ENCODE data around the gene GATD1.

The GATD1 gene

DNA sequence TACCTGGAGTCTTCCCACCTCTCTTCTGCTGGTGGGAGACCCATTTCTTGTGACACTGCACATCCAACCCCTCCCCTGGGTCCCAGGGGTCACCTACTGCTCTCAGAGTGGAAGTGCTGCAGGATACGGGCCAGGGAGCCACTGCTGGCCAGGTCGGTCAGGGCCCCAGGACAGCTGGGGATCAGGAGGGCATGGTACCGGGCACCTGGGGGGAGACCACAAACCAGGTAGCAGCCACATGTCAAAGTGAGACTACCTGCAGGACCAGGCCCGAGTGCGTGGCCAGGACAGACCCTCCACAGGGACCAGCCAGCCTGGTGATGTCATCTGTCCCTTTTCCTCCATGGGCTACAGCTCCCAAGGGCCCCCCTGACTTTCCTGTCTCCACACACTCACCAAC, 3.9 kb downstream of the GATD1 start:
- TF ChIP-seq POLR2AphosphoS5 (IDR thresholded peaks at IDR 0.05; ENCODE audit: low read depth, low read length) (no peak), TAF1 (IDR thresholded peaks at IDR 0.05; ENCODE audit: borderline replicate concordance, low read depth, low read length) (no peak), POLR2A (IDR thresholded peaks at IDR 0.05; ENCODE audit: low read depth, low read length) (no peak)
- no peak for DNase-seq (ENCODE audit: insufficient read length)
- no peak for FAIRE-seq

DNA sequence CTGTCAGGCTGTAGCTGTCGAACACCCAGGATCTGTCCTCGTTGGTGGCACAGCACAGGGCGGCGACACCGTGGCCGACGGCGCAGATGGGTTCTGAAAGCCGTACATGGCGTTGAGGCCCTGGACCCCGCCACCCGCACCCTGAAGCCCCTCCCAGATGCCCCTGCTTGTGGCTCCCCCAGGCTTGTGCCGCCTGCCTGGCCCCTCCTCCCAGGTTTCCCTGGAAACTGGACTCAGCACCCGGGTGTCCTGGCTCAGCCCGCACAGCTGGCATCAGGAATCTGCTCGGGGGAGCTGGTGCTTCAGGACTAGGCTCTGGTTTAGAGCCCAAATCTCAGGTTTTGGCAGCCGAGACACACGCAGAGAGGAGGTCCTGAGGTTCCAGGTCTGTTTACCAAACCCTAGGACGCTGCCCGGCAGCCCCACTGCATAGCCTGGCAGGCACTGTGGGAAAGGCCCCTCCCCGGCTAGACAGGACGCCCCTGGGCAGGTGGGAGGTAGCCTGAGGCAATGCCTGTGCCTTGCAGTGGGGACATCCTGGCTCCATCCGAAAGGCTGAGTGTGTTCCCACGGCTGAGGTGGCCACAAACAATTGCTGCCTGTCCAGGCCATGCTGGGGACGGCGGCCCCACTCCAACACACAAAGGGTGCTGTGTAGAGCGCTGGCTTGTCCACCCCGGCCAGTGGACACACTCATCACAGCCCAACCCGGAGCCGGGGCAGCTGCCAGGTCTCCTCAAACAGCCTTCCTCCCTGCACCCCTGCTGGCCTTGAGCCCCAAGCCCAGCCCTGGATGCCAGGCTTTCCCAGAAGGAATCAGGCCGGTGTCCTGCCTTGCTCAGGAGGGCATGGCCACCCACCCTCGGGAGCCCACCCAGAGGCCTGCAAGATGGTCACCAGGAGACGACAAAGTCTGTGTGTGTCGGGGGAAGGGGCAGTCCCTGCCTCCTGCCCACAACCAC, 4.6 kb downstream of the GATD1 start:
- FAIRE-seq = no peak
- DNase-seq (ENCODE audit: insufficient read length) = no peak
- TF ChIP-seq POLR2AphosphoS5 (IDR thresholded peaks at IDR 0.05; ENCODE audit: low read depth, low read length) (no peak), TAF1 (IDR thresholded peaks at IDR 0.05; ENCODE audit: borderline replicate concordance, low read depth, low read length) (no peak), POLR2A (IDR thresholded peaks at IDR 0.05; ENCODE audit: low read depth, low read length) (no peak)

DNA sequence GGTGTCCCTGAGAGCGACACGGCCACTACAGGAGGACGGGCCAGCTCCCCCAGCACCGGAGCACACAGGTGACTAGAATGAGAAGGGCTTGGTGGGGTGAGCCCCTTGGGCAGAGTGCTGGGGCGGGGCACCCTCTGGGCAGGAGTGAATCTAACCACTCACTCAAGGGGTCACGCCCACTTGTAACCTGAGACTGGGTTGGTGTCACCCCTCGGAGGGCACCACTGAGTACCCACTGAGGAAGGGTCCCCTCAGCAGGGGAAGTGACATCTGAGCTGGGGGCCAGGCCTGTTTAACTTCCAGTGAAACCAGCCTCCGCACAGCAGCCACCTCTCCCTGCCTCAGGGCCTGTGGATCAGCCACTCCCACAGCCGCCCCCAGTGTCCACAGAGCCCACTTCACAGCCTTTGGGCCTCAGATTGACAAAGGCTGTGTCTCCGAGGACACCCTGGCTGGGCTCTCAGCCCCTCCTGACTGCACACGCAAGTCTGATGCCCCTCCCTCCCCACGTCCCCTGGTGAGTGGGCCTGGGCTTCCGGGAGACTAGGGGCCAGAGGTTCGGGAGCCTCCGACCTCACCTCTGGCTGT, 5.6 kb downstream of the GATD1 start:
- no peak for TF ChIP-seq POLR2AphosphoS5 (IDR thresholded peaks at IDR 0.05; ENCODE audit: low read depth, low read length)
- FAIRE-seq = no peak
- DNase-seq (ENCODE audit: insufficient read length) = no peak

DNA sequence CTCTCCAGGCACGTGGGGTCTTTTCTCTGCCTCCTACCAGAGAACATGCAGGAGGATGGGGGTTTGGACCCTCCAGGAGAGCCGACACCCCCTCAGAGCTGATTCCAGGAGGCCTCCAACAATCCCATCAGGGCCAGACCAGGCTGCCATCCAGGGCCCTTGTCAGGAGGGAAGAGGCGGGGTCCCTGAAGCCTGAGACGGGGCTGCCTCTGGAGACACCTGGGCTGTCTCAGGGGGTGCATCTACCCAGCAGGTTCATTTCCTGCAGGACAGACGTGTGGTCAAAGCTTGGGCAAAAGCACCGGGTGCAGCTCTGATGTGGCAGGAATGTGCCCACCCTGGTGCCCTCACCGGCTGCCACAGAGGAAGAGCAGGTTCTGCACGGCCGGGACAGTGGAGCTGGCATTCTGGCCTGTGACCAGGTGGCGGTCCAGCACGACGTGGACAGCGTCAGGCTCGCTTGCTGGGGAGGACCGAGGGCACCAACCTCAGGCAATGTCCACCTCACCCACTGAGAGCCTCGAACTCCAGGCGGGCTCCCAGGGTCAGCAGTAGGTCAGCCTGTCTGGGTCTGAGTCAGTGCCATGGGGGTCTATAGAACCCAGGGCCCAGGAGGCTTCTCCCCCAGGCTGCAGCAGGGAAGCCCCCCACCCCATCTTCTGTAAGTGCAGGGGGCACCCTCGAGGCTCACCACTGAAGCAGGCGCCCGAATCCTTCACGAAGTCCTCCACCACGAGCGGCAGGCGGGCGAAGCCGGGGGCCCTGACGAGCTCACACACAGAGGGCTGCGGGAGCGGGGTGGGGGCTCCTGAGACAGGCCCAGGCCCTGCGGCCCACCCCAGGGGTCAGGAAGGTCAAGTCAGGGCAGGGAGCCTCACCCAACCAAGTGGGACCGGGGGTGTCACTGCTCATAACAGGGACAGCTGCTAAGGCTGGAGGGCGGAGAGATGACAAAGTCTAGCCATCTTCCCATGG, 6.4 kb downstream of the GATD1 start:
- TF ChIP-seq POLR2A (IDR thresholded peaks at IDR 0.05; ENCODE audit: low read depth, low read length) = no peak
- TF ChIP-seq TAF1 (IDR thresholded peaks at IDR 0.05; ENCODE audit: borderline replicate concordance, low read depth, low read length) = no peak
- TF ChIP-seq POLR2AphosphoS5 (IDR thresholded peaks at IDR 0.05; ENCODE audit: low read depth, low read length) = 0 out of 2 replicates have a peak, but pooled peaks have one; percentile 2
- FAIRE-seq (no peak), DNase-seq (ENCODE audit: insufficient read length) (no peak)

DNA sequence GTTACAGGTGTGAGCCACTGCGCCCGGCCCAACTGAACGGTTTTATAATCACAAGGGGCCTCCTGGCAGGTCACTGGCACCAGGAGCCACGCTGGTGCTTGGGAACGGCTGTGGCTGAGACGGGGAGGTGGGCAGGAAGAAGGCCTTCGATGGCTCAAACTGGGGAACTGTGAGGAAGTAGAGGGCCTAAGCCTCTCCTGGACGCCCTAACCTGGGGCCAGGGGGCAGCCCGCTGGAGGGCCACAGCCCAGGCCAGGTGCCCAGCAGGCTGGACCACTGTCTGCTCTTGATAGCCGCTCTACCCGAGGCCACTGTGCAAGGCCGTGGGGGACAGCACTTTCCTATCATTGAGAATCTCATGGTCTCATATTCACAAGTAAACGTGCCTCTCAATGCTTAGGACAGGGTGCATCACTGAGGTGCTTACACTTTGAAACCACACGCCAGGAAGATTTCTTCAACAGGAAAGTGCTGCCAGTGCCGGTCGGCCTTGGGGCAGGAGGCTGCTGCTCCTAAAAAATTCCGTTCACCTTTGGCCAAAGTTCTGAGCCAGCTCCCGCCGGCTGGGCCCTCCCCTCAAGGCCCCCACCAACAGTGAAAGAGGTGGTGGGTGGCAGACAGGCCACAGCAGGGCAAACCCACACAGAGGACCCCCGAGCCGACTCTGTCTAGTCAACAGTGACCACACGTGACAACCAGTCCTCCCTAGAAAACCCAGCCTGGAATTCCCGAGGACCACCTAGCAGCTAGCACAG, 7.2 kb downstream of the GATD1 start:
- TF ChIP-seq POLR2A (IDR thresholded peaks at IDR 0.05; ENCODE audit: low read depth, low read length) = peak; percentile 28; the same call in 1 of the 2 replicates
- TF ChIP-seq POLR2AphosphoS5 (IDR thresholded peaks at IDR 0.05; ENCODE audit: low read depth, low read length) = no peak
- no peak for TF ChIP-seq TAF1 (IDR thresholded peaks at IDR 0.05; ENCODE audit: borderline replicate concordance, low read depth, low read length)
- FAIRE-seq (no peak), DNase-seq (ENCODE audit: insufficient read length) (no peak)

DNA sequence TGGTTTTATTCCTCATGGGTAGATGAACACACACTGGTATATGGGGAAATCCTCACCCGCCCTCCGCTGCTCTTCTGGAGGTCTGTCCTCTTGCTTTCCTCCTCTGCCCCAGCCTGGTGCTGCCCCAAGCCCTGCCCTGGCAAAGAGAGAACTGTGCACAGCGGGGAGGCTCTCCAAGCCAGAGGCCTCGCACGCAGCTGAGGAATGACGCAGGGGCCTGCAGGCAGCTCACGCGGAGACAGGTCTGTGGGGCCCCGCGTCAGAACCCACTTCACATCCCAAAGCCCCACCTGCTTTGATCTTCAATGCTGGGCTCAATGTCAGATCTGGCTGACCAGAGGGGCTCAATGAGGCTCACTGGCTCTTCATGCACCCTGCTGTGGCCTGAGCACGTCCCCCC, 10.0 kb downstream of the GATD1 start:
- no peak for FAIRE-seq
- no peak for TF ChIP-seq TAF1 (IDR thresholded peaks at IDR 0.05; ENCODE audit: borderline replicate concordance, low read depth, low read length)
- peak; percentile 40; the same call in 1 of the 2 replicates for TF ChIP-seq POLR2A (IDR thresholded peaks at IDR 0.05; ENCODE audit: low read depth, low read length)
- TF ChIP-seq POLR2AphosphoS5 (IDR thresholded peaks at IDR 0.05; ENCODE audit: low read depth, low read length) = peak; percentile 63; the same call in 1 of the 2 replicates
- no peak for DNase-seq (ENCODE audit: insufficient read length)

DNA sequence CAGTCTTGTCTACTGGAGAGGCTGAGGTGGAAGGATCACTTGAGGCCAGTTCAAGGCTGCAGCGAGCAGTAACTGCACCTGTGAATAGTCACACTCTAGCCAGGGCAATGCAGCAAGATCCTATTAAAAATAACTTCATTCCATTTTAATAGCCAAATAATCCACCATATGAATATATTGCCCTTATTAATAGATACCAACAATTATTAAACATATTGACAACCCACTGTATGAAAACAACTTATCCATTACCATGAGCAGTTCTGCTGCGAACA, 10.4 kb downstream of the GATD1 start:
- FAIRE-seq = no peak
- TF ChIP-seq POLR2AphosphoS5 (IDR thresholded peaks at IDR 0.05; ENCODE audit: low read depth, low read length) = no peak
- TF ChIP-seq TAF1 (IDR thresholded peaks at IDR 0.05; ENCODE audit: borderline replicate concordance, low read depth, low read length) = no peak
- TF ChIP-seq POLR2A (IDR thresholded peaks at IDR 0.05; ENCODE audit: low read depth, low read length) = no peak
- DNase-seq (ENCODE audit: insufficient read length) = no peak

DNA sequence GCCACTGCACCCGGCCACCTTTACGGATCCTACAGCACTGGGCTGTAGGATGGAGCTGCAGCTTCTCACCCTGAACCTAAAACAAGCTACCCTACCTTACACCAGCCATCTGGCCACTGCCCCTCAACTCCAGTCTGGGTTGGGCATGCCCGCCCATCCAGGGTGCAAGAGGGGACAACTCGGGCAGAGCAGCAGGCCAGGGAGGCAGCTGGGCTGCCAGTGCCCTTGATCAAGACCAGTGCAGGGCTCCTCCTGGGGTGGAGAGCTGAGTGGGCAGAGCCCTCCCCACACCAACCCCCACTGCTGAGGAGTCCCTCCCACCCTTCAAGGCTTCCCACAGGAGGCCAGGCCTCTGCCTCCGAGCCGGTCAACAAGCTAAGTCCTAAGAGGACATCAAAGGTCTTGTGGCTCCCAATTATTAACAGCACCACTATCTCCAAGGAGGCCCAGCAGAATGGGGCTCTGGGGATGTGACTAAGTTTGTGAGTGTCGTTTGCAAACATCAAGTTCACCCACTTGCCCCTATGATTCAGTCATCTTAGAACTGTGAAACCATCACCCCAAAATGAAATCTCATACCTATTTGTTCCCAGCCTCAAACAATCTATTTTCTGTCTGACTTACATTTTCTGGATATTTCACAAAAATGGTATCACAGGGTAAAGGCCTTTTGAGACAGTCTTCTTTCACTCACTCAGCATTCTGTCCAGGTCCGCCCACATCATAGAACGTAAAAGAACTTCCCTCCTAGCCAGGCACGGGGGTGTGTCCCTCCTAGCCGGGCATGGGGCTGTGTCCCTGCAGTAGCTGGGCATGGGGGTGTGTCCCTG, 11.0 kb downstream of the GATD1 start:
- FAIRE-seq (peak; percentile 71), DNase-seq (ENCODE audit: insufficient read length) (no peak)
- peak; percentile 35 for TF ChIP-seq POLR2A (IDR thresholded peaks at IDR 0.05; ENCODE audit: low read depth, low read length)
- no peak for TF ChIP-seq TAF1 (IDR thresholded peaks at IDR 0.05; ENCODE audit: borderline replicate concordance, low read depth, low read length)

DNA sequence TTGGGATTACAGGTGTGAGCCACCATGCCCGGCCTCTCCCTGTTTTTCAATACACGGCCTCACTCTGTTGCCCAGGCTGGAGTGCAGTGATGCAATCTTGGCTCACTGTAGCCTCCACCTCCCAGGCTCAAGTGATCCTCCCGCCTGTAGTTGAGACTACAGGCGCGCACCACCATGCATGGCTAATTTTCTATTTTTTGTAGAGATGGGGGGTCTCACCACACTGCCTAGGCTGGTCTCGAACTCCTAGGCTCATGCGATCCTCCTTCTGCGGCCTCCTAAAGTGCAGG, 11.5 kb downstream of the GATD1 start:
- TF ChIP-seq POLR2AphosphoS5 (IDR thresholded peaks at IDR 0.05; ENCODE audit: low read depth, low read length) = no peak
- no peak for TF ChIP-seq TAF1 (IDR thresholded peaks at IDR 0.05; ENCODE audit: borderline replicate concordance, low read depth, low read length)
- no peak for TF ChIP-seq POLR2A (IDR thresholded peaks at IDR 0.05; ENCODE audit: low read depth, low read length)
- no peak for DNase-seq (ENCODE audit: insufficient read length)

More for the DNA sequence above, 11.5 kb downstream of the GATD1 start:
- FAIRE-seq = no peak
